Heart right ventricle (tissue), 16 donors: ENCODE results near the gene RABGAP1. TPM values are rescaled to one million over a fixed set of nuclear protein-coding genes. Genes with fewer than 3 reads are reported as not detected.

Experiments
- ATAC-seq, 8 donors: fragments of 200-7000 bp; cut with Tn5 transposase; one replicate each; pipeline ENCODE4 v1.9.1; 2020; ENCODE audit warnings: mild to moderate bottlenecking in 8 of 8, moderate library complexity in 8 of 8, moderate number of reproducible peaks in 1 of 8
- DNase-seq, 2 donors: peaks; one replicate each; pipeline ENCODE4 v3.0.0-alpha.2; 2020
- H3K27ac ChIP-seq, 10 donors: fragments of 200-600 bp; sonication (generic) in 2 of 10; one replicate each; pipeline versions ENCODE4 v1.5.0 to v1.8.0; 2020 to 2022; ENCODE audit warnings: mild to moderate bottlenecking in 3 of 10
- H3K27me3 ChIP-seq, 7 donors: fragments of 200-600 bp; one replicate each; pipeline ENCODE4 v1.8.0; 2021 to 2022; ENCODE audit warnings: mild to moderate bottlenecking in 2 of 7
- H3K36me3 ChIP-seq, 9 donors: fragments of 200-600 bp; sonication (generic) in 1 of 9; one replicate each; pipeline versions ENCODE4 v1.5.0 to v1.8.0; 2020 to 2022; ENCODE audit warnings: mild to moderate bottlenecking in 2 of 9
- H3K4me1 ChIP-seq, 9 donors: fragments of 200-600 bp; sonication (generic) in 1 of 9; one replicate each; pipeline versions ENCODE4 v1.5.0 to v1.8.0; 2020 to 2022; ENCODE audit warnings: mild to moderate bottlenecking in 4 of 9
- H3K4me3 ChIP-seq, 10 donors: fragments of 200-600 bp; sonication (generic) in 2 of 10; one replicate each; pipeline versions ENCODE4 v1.5.0 to v1.8.0; 2020 to 2022; ENCODE audit warnings: mild to moderate bottlenecking in 7 of 10, moderate library complexity in 2 of 10
- H3K9me3 ChIP-seq, 11 donors: fragments of 200-600 bp in 10 of 11; sonication (generic) in 2 of 11; one replicate each; pipeline versions ENCODE4 v1.5.0 to v1.8.0; 2013 to 2022; ENCODE audit warnings: mild to moderate bottlenecking in 2 of 11, control low read depth in 1 of 11, moderate library complexity in 1 of 11
- WGBS, 2 donors: extraction: QIAGEN DNeasy Blood & Tissue Kit; methylation state at CpG; one replicate each; pipeline ENCODE4 v1.1.7; 2013; ENCODE audit warnings: inconsistent platforms in 1 of 2; 5-methylcytosine and 5-hydroxymethylcytosine counted together
- intact Hi-C, 10 donors: fragments of 100-400 bp; cut with DNase I; formaldehyde crosslinking; loops; one replicate each; pipeline versions ENCODE4 v1.11.1 to v1.14.2; 2022
- polyA plus RNA-seq, 2 donors: library from polyadenylated mRNA; stranded (reverse); fragments of 200-250 nt; gene quantifications; one replicate each; pipeline ENCODE4 v1.2.3, GENCODE V29; 2013
- total RNA-seq, 10 donors: library from RNA; stranded (reverse); fragmentation: NEBNext Ultra II Directional in 3 of 10; extraction: Animal tissue kit (Norgen Biotek cat#: 25700) in 3 of 10; gene quantifications; one replicate each; pipeline versions ENCODE4 v1.2.1 to v1.2.4, GENCODE V29; 2021 to 2023
- TF ChIP-seq, protein P1 (sequence below), 9 donors: fragments of 200-600 bp; sonication (generic) in 2 of 9; IDR thresholded peaks; one replicate each; pipeline versions ENCODE4 v1.5.0 to v1.8.0; 2021 to 2022; ENCODE audit warnings: antibody characterized with exemption in 9 of 9, mild to moderate bottlenecking in 5 of 9, moderate library complexity in 1 of 9
- donor health status: Arrhythmogenic right ventricular cardiomyopathy.
- donor health status: ischemic (EF 13 %, LVEDD 7.1; RV severe dilation, severe dysfunction).
- donor health status: healthy with polysubstance abuse.
- donor health status: DM: no; HTN: yes; CAD: no.
- donor health status: DM: no; HTN: no; CAD: no.
- donor health status: ischemic (EF 25% LVEDD 6.9; RV normal size, moderate dysfunction).
- donor health status: ischemic (EF 25% LVEDD 5.7; RV mildly dilated, moderate dysfunction).
- donor health status: healthy.
- donor health status: DM: yes; HTN: yes; CAD: no.
- donor health status: Ischemic cardiomyopathy.
- donor health status: ischemic (EF 35%, LVEDD 5.7; RV mildly dilated, moderate dysfunction).
- donor health status: nonischemic (EF 11% LVEDD 7.7; RV severe dilation, severe dysfunction).
- donor health status: DM: yes; HTN: yes; CAD: no.
- donor health status: PGD.
- donor health status: ischemic (EF 29% LVEDD 5.4; RV normal size, mild dysfunction).
- donor health status: nonischemic (EF 23%, LVEDD 6.1; RV moderate dilation, normal function).

The RABGAP1 gene
- total and polyA plus RNA-seq, 12 donors = 9.3 to 62.3 (median 45.8) TPM

DNA sequence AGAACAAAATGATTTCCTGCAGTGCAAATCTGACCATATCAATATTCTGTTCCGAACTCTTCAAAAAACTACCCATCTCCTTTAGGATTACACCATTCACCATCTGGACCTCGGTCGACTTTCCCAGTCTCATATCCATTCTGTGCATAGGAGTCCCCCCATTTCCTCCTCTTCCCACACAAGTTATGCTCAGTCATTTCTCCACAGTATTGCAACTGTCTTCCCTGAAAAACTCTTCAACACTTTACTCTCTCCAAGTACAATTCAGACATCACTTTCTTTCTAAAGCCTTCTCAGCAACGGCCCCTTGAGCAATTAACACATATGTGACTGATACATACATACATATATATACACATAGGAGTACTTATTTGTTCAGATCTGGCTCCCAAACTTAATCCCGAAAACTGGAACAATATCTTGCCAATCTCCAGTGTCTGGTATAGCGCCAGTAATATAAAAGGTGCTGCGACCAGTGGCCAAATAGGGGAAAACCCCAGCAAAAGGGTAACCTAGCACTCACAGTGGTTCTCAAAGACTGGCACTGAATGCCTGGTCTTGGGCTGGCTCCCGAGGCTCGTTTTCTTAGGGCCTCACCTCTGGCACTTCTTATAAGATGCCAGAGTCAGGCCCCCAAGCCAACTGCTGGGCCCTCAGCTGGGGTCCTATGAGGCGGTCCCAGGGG is 10.1 kb upstream of the RABGAP1 start:
- H3K4me1 ChIP-seq = peaks cover 3 to 41% (median 32%) of the 10 kb centered on the region in 9 donors

DNA sequence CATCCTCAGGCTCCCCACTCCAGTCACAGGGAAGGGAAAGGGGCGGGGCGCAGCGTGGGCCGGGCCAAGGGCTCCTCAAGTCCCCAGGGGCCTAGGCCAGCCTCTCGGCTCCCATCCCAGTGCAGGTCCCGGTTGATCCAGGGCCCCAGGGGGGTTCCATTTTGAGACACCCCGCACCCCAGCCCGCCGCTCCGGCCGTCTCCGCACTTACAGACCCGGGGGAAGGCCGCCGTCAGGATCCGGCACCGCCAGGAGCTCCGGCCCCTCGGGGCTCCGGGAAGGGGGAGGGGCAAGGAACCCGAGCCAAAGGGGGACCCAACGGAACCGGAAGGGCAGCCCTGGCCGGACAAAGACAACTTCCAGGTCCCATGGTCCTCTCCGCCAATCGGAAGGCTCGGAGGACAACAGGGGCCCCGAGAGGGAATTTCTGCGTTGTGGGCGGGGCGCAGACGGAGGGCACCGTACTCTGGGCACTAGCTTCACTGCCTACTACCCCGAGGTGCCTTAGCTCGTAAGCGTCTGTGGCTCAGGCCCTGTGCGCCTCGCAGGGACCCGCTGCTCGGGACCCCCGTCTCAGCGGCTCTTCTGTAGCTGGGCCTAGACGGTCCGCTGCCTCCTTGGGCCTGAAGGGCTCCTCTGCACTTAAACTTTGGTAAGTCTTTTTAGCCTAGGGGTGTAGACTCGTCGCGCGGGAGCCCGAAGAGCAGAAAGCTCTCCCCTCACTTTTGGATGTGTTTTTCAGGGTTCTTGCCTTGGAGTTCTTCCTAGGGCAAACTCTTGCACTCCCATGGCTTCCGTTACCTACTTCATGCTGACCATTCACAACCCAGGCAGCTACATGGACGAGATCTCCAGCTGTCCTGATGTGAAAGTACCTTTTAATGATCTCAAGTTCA is 9.3 kb upstream of the RABGAP1 start, which contains the start of gene ZBTB26:
Gene ZBTB26 (minus strand): TSS at position 287 of the 896 bp plus-strand sequence. CDS start 11,578 bp downstream, outside the sequence.
- Histone ChIP-seq H3K27me3 (no peaks in the 10 kb centered on the region), H3K36me3 (peaks cover 0 to 14% (median 2%) of the 10 kb centered on the region in 9 donors), H3K27ac (peak within 1 kb of the TSS; percentile 36 to 96 (median 90)), H3K4me1 (peaks cover 3 to 41% (median 32%) of the 10 kb centered on the region in 9 donors), H3K4me3 (peak within 1 kb of the TSS; percentile 62 to 94 (median 84)), H3K9me3 (no peaks in the 10 kb centered on the region)
- DNase-seq = peak; percentile 93 to 96
- peak; percentile 98 to 99 (median 98) for ATAC-seq
- WGBS, 2 donors = 0 to 1% methylated on average over 51 of the region's 51 CpGs
- TF ChIP-seq, protein P1, sequence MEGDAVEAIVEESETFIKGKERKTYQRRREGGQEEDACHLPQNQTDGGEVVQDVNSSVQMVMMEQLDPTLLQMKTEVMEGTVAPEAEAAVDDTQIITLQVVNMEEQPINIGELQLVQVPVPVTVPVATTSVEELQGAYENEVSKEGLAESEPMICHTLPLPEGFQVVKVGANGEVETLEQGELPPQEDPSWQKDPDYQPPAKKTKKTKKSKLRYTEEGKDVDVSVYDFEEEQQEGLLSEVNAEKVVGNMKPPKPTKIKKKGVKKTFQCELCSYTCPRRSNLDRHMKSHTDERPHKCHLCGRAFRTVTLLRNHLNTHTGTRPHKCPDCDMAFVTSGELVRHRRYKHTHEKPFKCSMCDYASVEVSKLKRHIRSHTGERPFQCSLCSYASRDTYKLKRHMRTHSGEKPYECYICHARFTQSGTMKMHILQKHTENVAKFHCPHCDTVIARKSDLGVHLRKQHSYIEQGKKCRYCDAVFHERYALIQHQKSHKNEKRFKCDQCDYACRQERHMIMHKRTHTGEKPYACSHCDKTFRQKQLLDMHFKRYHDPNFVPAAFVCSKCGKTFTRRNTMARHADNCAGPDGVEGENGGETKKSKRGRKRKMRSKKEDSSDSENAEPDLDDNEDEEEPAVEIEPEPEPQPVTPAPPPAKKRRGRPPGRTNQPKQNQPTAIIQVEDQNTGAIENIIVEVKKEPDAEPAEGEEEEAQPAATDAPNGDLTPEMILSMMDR (IDR thresholded peaks at IDR 0.05) = no peak
- intact Hi-C loops = loop anchor here in 2 of 10 donors (1.0 to 5.0 kb wide), 3 partner anchors 9 to 46 kb away; partner anchors contain the start of gene RC3H2 (in 1 of the 2)

More for the DNA sequence above, 10.1 kb upstream of the RABGAP1 start:
- peaks cover 0 to 10% (median 0%) of the 10 kb centered on the region in 9 donors for H3K36me3 ChIP-seq
- DNase-seq (no peak), ATAC-seq (no peak)
- peak overlapping the region; percentile 36 to 96 (median 90) for H3K27ac ChIP-seq
- H3K9me3 ChIP-seq = no peaks in the 10 kb centered on the region
- intact Hi-C loops = loop anchor here in 2 of 10 donors (1.0 to 5.0 kb wide), 3 partner anchors 10 to 47 kb away; partner anchors contain the start of gene RC3H2 (in 1 of the 2)
- no peaks in the 10 kb centered on the region for H3K27me3 ChIP-seq
- peak overlapping the region; percentile 62 to 94 (median 84) for H3K4me3 ChIP-seq
- WGBS, 2 donors = 24 to 27% methylated on average over 10 of the region's 10 CpGs
- TF ChIP-seq, protein P1 (IDR thresholded peaks at IDR 0.05) = no peak

DNA sequence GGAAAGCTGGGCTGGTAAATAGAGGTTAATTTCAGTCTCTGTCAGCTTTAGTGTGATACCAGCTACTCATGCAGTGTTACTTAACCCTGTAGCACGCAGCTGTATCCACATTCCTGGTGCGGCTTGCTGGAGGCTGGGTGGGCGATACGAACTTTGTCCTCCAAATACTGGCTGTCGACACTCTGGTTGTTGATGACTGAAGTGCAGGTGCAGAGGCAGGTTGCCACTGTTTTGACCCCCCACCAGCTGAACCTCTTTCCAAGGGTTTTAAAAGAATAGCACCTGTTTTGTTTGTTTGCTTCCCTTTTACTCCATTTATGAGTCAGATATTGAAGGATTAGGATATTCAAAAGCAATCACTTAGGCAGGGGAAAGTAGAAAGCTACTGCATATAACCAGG is 4.4 kb upstream of the RABGAP1 start:
- no peaks in the 10 kb centered on the region for H3K27me3 ChIP-seq
- H3K27ac ChIP-seq = no peak overlapping the region
- TF ChIP-seq, protein P1 (IDR thresholded peaks at IDR 0.05) = no peak
- 75 to 91% methylated on average over 5 of the region's 5 CpGs for WGBS, 2 donors
- intact Hi-C loops = no loop called here
- no peak for ATAC-seq
- DNase-seq = no peak
- peaks cover 0 to 34% (median 18%) of the 10 kb centered on the region in 9 donors for H3K36me3 ChIP-seq
- H3K4me3 ChIP-seq = no peak overlapping the region
- H3K9me3 ChIP-seq = no peaks in the 10 kb centered on the region
- H3K4me1 ChIP-seq = peaks cover 6 to 37% (median 28%) of the 10 kb centered on the region in 9 donors

DNA sequence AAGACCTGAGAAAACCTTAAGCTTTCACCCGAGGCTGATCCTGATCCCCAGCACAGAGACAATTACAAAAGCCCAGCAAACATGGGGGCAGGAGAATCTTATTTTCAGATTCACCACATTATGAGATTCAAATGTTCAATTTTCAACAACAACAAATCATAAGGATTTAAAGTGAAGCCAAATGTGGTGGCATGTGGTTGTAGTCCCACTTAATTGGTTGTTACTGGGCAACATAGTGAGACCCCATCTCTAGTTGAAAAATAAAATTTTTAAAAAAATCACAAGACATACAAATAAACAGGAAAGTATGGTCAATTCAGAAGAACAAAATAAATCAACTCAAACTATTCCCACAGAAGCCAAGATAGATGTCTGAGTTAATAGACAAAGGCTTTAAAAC is 3.9 kb upstream of the RABGAP1 start:
- H3K4me1 ChIP-seq = peaks cover 6 to 41% (median 32%) of the 10 kb centered on the region in 9 donors

More for the DNA sequence above, 3.9 kb upstream of the RABGAP1 start:
- H3K27me3 ChIP-seq = no peaks in the 10 kb centered on the region
- DNase-seq (no peak), ATAC-seq (no peak)
- no peak overlapping the region for H3K27ac ChIP-seq
- H3K36me3 ChIP-seq = peaks cover 0 to 34% (median 18%) of the 10 kb centered on the region in 9 donors
- TF ChIP-seq, protein P1 (IDR thresholded peaks at IDR 0.05) = no peak
- no peak overlapping the region for H3K4me3 ChIP-seq
- intact Hi-C loops = no loop called here
- H3K9me3 ChIP-seq = no peaks in the 10 kb centered on the region
- 63 to 84% methylated on average over 1 of the region's 1 CpG for WGBS, 2 donors
